Endometrial microvascular endothelial cells (primary cell): Measurements from ENCODE around the gene PPY. TPM values are rescaled to one million over a fixed set of nuclear protein-coding genes. Genes with fewer than 3 reads are reported as not detected.

Source experiments
- in situ Hi-C: cut with HindIII; loops from 2 replicates; pipeline ENCODE4 v1.10.0; 2017; ENCODE audit warnings: low sequenced_read_pairs, low pct_unique_long_range_greater_than_20kb; ENCODE audit errors: inconsistent ontology term
- total RNA-seq: library from RNA; depleted of rRNA; stranded (reverse); fragments of >200 nt; gene quantifications from one replicate; pipeline ENCODE4 v1.2.3, GENCODE V29; 2015; ENCODE audit errors: inconsistent ontology term

PPY gene
- total RNA-seq, 1 donor from 2014 or later: not detected

- in situ Hi-C loops: no loop called here
These were observed 50.2 kb downstream of the PPY start for GRCh38 chr17:43891851-43892646.

Other genes with a start within 250 kb of the PPY start
- gene SOST, start 183.7 kb downstream of the PPY start, total RNA-seq: not detected
- 47.6 TPM for gene DUSP3, start 163.5 kb downstream of the PPY start, total RNA-seq
- gene CFAP97D1, start 162.0 kb downstream of the PPY start, total RNA-seq: not detected
- 4.5 TPM for gene MPP3, start 109.3 kb downstream of the PPY start, total RNA-seq
- gene CD300LG, start 95.3 kb downstream of the PPY start, total RNA-seq: not detected
- gene MPP2, start 34.9 kb downstream of the PPY start, total RNA-seq: 0.56 TPM
- not detected for gene PYY, start 11.5 kb upstream of the PPY start, total RNA-seq
- gene NAGS, start 62.1 kb upstream of the PPY start, total RNA-seq: 19.8 TPM
- 43.9 TPM for gene TMEM101, start 72.5 kb upstream of the PPY start, total RNA-seq
- gene LSM12, start 124.2 kb upstream of the PPY start, total RNA-seq: 61.8 TPM
- 65.1 TPM for gene G6PC3, start 128.3 kb upstream of the PPY start, total RNA-seq
- gene HDAC5, start 181.2 kb upstream of the PPY start, total RNA-seq: 6.2 TPM
- 6.1 TPM for gene HROB, start 199.5 kb upstream of the PPY start, total RNA-seq
- not detected for gene ASB16, start 228.2 kb upstream of the PPY start, total RNA-seq
- gene TMUB2, start 244.5 kb upstream of the PPY start, total RNA-seq: 49.2 TPM